GM12874 (cell line): ENCODE data around the gene INTS12.

Experiments
- CTCF ChIP-seq: IDR thresholded peaks from 2 replicates; pipeline ENCODE4 v1.5.1; 2011; ENCODE audit warnings: low read depth, mild to moderate bottlenecking, control low read depth, low read length, moderate library complexity; ENCODE audit not compliant: insufficient read depth

The INTS12 gene

GRCh38 chr4:105709081-105709450 is 577 bp upstream of the INTS12 start:
- TF ChIP-seq CTCF, result no peak

GRCh38 chr4:105707782-105708180 is 708 bp downstream of the INTS12 start:
- no peak for TF ChIP-seq CTCF

DNA sequence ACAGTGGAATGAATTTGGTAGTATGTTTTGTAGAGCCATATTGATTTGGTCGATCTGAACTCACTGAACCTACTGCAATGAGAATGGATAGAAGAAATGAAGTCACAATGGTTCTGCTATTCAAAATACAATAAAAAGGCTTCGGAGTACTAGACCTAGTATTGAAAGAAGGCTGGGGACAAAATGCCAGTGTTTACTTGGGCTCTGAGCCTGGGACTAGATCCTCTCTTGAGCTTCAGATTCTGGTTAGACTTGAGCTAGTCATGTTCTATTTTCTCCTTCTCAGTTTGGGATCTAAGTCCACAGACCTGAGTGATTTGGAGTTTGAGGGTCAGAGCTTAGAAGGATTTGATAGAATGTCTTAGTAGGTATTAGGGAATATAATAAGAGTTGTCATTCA is 9.9 kb downstream of the INTS12 start:
- TF ChIP-seq CTCF, result no peak

GRCh38 chr4:105686571-105686970 is 21.9 kb downstream of the INTS12 start:
- TF ChIP-seq CTCF, result no peak

- TF ChIP-seq CTCF, result no peak
Measured at GRCh38 chr4:105683038-105683437, 25.5 kb downstream of the INTS12 start.

DNA sequence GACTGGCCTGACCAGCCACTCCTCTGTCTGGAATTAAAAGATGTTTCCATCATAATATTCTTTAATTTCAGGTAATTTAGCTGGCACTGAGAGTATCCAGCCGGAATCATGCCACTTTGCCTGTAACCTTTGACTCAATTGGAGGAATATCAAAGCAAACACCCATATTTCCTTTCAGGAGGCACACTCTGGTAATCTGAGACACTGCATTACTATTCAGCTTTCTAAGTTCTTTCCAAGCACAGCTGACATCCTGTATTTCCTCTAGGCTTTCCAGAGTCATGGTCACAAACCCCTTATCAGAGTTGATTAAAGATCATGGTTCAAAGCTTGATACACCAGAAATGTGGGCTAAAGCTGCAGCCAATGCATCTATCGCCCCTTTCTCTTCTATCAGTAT is 29.3 kb downstream of the INTS12 start:
- no peak for TF ChIP-seq CTCF

GRCh38 chr4:105677709-105678108 is 30.8 kb downstream of the INTS12 start:
- no peak for TF ChIP-seq CTCF

DNA sequence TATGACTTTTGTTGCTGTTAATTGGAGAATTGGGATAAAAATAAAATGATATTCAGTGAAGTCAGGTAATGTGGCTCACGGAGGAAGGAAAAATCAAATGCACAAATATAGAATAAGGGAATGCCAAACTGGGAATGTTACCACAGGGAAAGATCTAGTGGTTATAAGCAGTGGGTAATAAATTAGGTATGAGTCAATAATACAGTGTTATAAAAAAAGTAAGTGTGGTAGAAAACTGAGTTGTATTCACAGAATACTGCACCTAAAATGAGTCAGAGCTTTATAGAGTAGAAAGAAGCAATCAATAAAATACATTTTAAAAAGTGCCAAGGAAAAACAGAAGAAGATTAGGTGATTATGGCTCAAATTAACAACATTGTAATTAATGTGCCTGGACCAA is 34.5 kb downstream of the INTS12 start:
- no peak for TF ChIP-seq CTCF
